ENCODE data around the gene ERICH3. TPM values are rescaled to one million over a fixed set of nuclear protein-coding genes. Genes with fewer than 3 reads are reported as not detected.

The ERICH3 gene
- total RNA-seq, 4 donors from 2014 or later: under 0.01 to 0.06 TPM; not detected in 2

DNA sequence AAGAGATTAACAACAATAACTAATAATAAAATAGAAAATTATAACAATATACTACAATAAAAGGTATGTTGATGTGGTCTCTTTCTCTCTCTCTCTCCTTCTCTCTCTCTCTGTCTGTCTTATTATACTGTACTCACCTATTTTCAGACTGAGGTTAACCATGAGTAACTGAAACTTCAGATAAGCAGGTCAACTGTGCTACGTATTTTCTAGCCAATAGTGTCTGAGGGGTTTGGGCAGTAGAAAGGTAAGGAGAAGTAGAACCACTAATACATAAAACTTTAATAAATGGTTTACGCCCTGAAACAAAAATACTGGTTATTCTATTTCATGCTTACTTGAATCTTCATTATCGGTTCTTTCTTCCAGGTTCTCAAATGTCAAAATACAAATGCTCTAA lies 90.2 kb downstream of the ERICH3 start:
- no peak overlapping the region for H3K4me3 ChIP-seq
- no peaks in the 10 kb centered on the region for H3K9me3 ChIP-seq
- no peaks in the 10 kb centered on the region for H3K4me1 ChIP-seq
- no peaks in the 10 kb centered on the region for H3K36me3 ChIP-seq
- 86% methylated on average over 3 of the region's 3 CpGs for WGBS
- no peaks in the 10 kb centered on the region for H3K27me3 ChIP-seq
- no peak for DNase-seq (ENCODE audit: extremely low spot score)
- no peak overlapping the region for H3K27ac ChIP-seq (replicated peaks in 1 of 4)
- TF ChIP-seq CTCF (IDR thresholded peaks at IDR 0.05): no peak
- TF ChIP-seq POLR2AphosphoS5 (IDR thresholded peaks at IDR 0.05): no peak
- TF ChIP-seq POLR2A (IDR thresholded peaks at IDR 0.05; ENCODE audit: low read depth): no peak
- no peak for TF ChIP-seq EP300 (IDR thresholded peaks at IDR 0.05)
- intact Hi-C loops (cut with DNase I): no loop called here

DNA sequence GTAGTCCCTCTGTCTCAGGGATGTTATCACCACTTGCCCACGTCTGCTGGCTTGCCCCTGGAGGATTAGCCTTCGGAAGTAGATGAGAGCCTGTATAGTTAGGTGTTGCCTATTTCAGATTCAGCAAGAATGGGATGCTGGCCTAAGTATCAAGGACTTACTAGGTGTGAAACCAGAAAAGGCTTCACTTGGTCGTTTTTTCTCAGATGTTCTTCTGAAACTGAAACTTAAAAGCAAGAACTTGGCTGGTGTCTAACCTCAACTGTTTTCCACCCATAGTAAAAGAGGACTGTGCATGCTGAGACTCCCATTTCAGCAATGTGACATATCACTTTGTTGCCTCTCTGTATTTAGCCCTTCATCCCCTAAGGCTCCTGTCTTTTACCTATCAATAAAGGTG lies 94.2 kb downstream of the ERICH3 start:
- no peak for DNase-seq (ENCODE audit: extremely low spot score)
- no peaks in the 10 kb centered on the region for H3K9me3 ChIP-seq
- H3K27me3 ChIP-seq: no peaks in the 10 kb centered on the region
- no peaks in the 10 kb centered on the region for H3K36me3 ChIP-seq
- H3K27ac ChIP-seq (replicated peaks in 1 of 4): no peak overlapping the region
- TF ChIP-seq CTCF (IDR thresholded peaks at IDR 0.05) (no peak), POLR2A (IDR thresholded peaks at IDR 0.05; ENCODE audit: low read depth) (no peak), EP300 (IDR thresholded peaks at IDR 0.05) (no peak), POLR2AphosphoS5 (IDR thresholded peaks at IDR 0.05) (no peak)
- no peaks in the 10 kb centered on the region for H3K4me1 ChIP-seq
- 70% methylated on average over 3 of the region's 3 CpGs for WGBS
- H3K4me3 ChIP-seq: no peak overlapping the region
- intact Hi-C loops (cut with DNase I): no loop called here

DNA sequence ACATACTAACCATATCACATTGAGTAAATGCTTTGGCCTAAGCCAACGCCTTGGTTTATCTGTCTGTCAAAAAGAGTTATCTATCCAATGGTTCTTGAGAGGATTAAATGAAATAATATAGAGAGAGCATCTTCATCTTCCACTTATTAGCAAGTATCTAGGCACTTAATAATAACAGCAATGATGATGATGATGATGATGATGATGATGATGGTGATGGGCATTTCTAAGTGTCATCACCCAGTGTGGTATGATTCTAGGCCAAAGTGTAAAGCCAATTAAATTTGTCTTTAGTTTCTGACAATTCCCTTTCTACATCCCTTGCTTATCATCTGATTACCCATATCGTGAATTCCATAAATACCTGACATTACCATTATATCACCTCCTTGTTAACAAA lies 95.5 kb downstream of the ERICH3 start:
- Histone ChIP-seq H3K9me3 (no peaks in the 10 kb centered on the region), H3K27ac (replicated peaks in 1 of 4) (no peak overlapping the region), H3K4me3 (no peak overlapping the region), H3K4me1 (no peaks in the 10 kb centered on the region), H3K27me3 (no peaks in the 10 kb centered on the region), H3K36me3 (no peaks in the 10 kb centered on the region)
- no peak for DNase-seq (ENCODE audit: extremely low spot score)
- TF ChIP-seq POLR2AphosphoS5 (IDR thresholded peaks at IDR 0.05): no peak
- TF ChIP-seq CTCF (IDR thresholded peaks at IDR 0.05): no peak
- no peak for TF ChIP-seq EP300 (IDR thresholded peaks at IDR 0.05)
- TF ChIP-seq POLR2A (IDR thresholded peaks at IDR 0.05; ENCODE audit: low read depth): no peak
- intact Hi-C loops (cut with DNase I): no loop called here
- WGBS: 81% methylated on average over 2 of the region's 2 CpGs

GRCh38 chr1:74571891-74572290 lies 101.7 kb downstream of the ERICH3 start:
- DNase-seq (ENCODE audit: extremely low spot score): no peak
- TF ChIP-seq EP300 (IDR thresholded peaks at IDR 0.05) (no peak), POLR2AphosphoS5 (IDR thresholded peaks at IDR 0.05) (no peak), POLR2A (IDR thresholded peaks at IDR 0.05; ENCODE audit: low read depth) (no peak), CTCF (IDR thresholded peaks at IDR 0.05) (no peak)
- Histone ChIP-seq H3K27me3 (no peaks in the 10 kb centered on the region), H3K4me3 (no peak overlapping the region), H3K4me1 (no peaks in the 10 kb centered on the region), H3K27ac (replicated peaks in 1 of 4) (no peak overlapping the region), H3K9me3 (no peaks in the 10 kb centered on the region), H3K36me3 (no peaks in the 10 kb centered on the region)
- intact Hi-C loops (cut with DNase I): no loop called here
- 66% methylated on average over 6 of the region's 6 CpGs for WGBS

DNA sequence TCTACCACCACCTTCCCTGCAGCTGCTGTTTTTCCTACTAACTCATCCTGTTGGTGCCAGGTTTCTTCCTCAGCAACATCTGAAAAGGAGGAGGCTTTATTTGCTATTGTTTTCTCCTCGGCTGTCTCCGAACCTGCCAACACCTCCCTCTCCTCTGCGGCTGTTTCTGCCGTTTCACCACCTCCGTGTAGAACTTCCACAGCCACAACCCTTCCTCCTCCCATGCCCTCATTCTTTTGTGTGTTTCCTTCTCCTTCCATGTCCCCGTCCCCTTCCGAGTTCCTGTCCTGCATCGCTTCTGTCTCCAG lies 102.1 kb downstream of the ERICH3 start:
- no peak for TF ChIP-seq CTCF (IDR thresholded peaks at IDR 0.05)
- Histone ChIP-seq H3K36me3 (no peaks in the 10 kb centered on the region), H3K9me3 (no peaks in the 10 kb centered on the region), H3K27ac (replicated peaks in 1 of 4) (no peak overlapping the region), H3K27me3 (no peaks in the 10 kb centered on the region), H3K4me1 (no peaks in the 10 kb centered on the region), H3K4me3 (no peak overlapping the region)
- DNase-seq (ENCODE audit: extremely low spot score): no peak
- 53% methylated on average over 8 of the region's 8 CpGs for whole genome bisulfite sequencing
- intact Hi-C loops (cut with DNase I): no loop called here

Measured in esophagus muscularis mucosa (tissue), 4 donors.